ENCODE results near the gene HELB.

The HELB gene

GRCh38 chr12:66301944-66302826 is at the start of gene HELB:
TSS of gene HELB (plus strand) at chr12:66302493. CDS start at chr12:66302604, 111 bp downstream.
- Histone ChIP-seq H3K9ac (ENCODE audit: low read length) (peak within 1 kb of the TSS; percentile 90), H3K9me3 (ENCODE audit: control insufficient read depth, low read depth, low read length) (no peaks in the 10 kb centered on the region), H3K27ac (ENCODE audit: low read length) (peak within 1 kb of the TSS; percentile 90), H3K36me3 (ENCODE audit: control insufficient read depth, low read depth, low read length) (peaks cover 2% of the 10 kb centered on the region), H3K4me3 (ENCODE audit: low read length) (peak within 1 kb of the TSS; percentile 98), H3K27me3 (ENCODE audit: control insufficient read depth, insufficient read depth, low read length) (peaks cover 10% of the 10 kb centered on the region), H3K4me1 (ENCODE audit: control insufficient read depth, low read depth, low read length) (no peaks in the 10 kb centered on the region)

- H3K4me1 ChIP-seq (ENCODE audit: control insufficient read depth, low read depth, low read length) = no peaks in the 10 kb centered on the region
- no peak overlapping the region for H3K9ac ChIP-seq (ENCODE audit: low read length)
- H3K9me3 ChIP-seq (ENCODE audit: control insufficient read depth, low read depth, low read length) = no peaks in the 10 kb centered on the region
- no peak overlapping the region for H3K4me3 ChIP-seq (ENCODE audit: low read length)
- no peaks in the 10 kb centered on the region for H3K27me3 ChIP-seq (ENCODE audit: control insufficient read depth, insufficient read depth, low read length)
- no peak overlapping the region for H3K27ac ChIP-seq (ENCODE audit: low read length)
- H3K36me3 ChIP-seq (ENCODE audit: control insufficient read depth, low read depth, low read length) = no peaks in the 10 kb centered on the region
Observed at GRCh38 chr12:66252771-66253170, 49.5 kb upstream of the HELB start.

DNA sequence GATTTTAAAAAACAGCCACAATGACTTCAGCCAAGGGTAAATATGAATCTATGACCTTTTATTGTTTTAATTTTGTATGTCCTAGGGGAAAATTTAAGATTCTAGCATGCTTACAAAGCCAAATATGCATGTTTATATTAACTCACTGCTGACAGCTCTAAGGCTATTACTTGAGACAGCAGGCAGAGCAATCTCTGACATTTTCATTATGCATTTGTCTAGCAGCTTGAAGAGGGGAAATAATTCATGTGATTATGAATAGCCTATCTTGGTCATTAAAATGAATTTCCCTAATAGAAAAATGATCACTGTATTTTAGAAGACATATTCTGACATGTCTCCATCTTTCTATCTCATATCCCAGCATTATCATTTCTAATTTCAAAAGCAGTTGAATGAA is 46.6 kb upstream of the HELB start:
- no peak overlapping the region for H3K27ac ChIP-seq (ENCODE audit: low read length)

GRCh38 chr12:66258011-66258410 is 44.3 kb upstream of the HELB start:
- no peaks in the 10 kb centered on the region for H3K27me3 ChIP-seq (ENCODE audit: control insufficient read depth, insufficient read depth, low read length)

More for the DNA sequence above, 46.6 kb upstream of the HELB start:
- no peaks in the 10 kb centered on the region for H3K9me3 ChIP-seq (ENCODE audit: control insufficient read depth, low read depth, low read length)
- no peak overlapping the region for H3K4me3 ChIP-seq (ENCODE audit: low read length)
- no peaks in the 10 kb centered on the region for H3K36me3 ChIP-seq (ENCODE audit: control insufficient read depth, low read depth, low read length)
- H3K9ac ChIP-seq (ENCODE audit: low read length) = no peak overlapping the region
- no peaks in the 10 kb centered on the region for H3K4me1 ChIP-seq (ENCODE audit: control insufficient read depth, low read depth, low read length)
- H3K27me3 ChIP-seq (ENCODE audit: control insufficient read depth, insufficient read depth, low read length) = no peaks in the 10 kb centered on the region

DNA sequence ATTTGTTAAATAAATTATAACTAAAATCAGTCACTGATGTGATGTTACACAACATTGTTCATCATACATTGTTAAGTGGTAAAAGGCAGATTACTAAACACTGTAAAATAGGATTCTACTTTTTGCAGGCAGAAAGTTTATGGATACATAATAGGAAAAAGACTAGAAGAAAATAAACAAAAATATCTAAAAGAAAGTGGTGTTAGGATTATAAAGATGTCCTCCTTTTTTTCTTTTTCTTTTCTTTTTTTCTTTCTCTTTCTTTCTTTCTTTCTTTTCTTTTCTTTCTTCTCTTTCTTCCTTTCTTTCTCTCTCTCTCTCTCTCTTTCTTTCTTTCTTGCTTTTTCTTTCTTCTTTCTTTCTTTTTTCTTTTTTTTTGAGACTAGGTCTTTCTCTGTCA is 39.6 kb upstream of the HELB start:
- Histone ChIP-seq H3K4me3 (ENCODE audit: low read length) (no peak overlapping the region), H3K4me1 (ENCODE audit: control insufficient read depth, low read depth, low read length) (no peaks in the 10 kb centered on the region), H3K9me3 (ENCODE audit: control insufficient read depth, low read depth, low read length) (no peaks in the 10 kb centered on the region), H3K36me3 (ENCODE audit: control insufficient read depth, low read depth, low read length) (no peaks in the 10 kb centered on the region), H3K27ac (ENCODE audit: low read length) (no peak overlapping the region), H3K27me3 (ENCODE audit: control insufficient read depth, insufficient read depth, low read length) (no peaks in the 10 kb centered on the region), H3K9ac (ENCODE audit: low read length) (no peak overlapping the region)

More at GRCh38 chr12:66258011-66258410, 44.3 kb upstream of the HELB start:
- no peak overlapping the region for H3K9ac ChIP-seq (ENCODE audit: low read length)
- no peak overlapping the region for H3K27ac ChIP-seq (ENCODE audit: low read length)
- H3K4me1 ChIP-seq (ENCODE audit: control insufficient read depth, low read depth, low read length) = no peaks in the 10 kb centered on the region
- no peak overlapping the region for H3K4me3 ChIP-seq (ENCODE audit: low read length)
- H3K9me3 ChIP-seq (ENCODE audit: control insufficient read depth, low read depth, low read length) = no peaks in the 10 kb centered on the region
- no peaks in the 10 kb centered on the region for H3K36me3 ChIP-seq (ENCODE audit: control insufficient read depth, low read depth, low read length)

DNA sequence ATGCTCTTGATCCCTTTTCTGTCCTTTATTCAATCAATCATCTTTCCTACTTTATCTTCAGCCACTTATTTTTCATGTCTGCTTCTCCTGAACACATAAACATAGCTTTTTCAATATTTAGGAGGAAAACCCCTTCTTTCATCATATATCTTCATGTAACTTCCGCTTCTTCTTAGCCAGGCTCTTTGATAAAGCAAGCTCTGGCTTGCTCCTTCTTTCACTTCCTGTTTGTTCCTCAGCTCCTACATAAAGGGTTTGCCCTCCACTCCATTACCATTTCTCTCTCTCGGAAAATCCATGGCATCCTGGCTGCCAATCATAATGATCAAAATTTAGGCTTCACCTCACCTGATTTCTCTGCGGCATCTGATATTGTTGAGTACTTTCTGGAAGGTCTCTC is 33.7 kb upstream of the HELB start:
- Histone ChIP-seq H3K9me3 (ENCODE audit: control insufficient read depth, low read depth, low read length) (no peaks in the 10 kb centered on the region), H3K36me3 (ENCODE audit: control insufficient read depth, low read depth, low read length) (no peaks in the 10 kb centered on the region), H3K27ac (ENCODE audit: low read length) (no peak overlapping the region), H3K4me3 (ENCODE audit: low read length) (no peak overlapping the region), H3K9ac (ENCODE audit: low read length) (no peak overlapping the region), H3K4me1 (ENCODE audit: control insufficient read depth, low read depth, low read length) (peaks cover 11% of the 10 kb centered on the region), H3K27me3 (ENCODE audit: control insufficient read depth, insufficient read depth, low read length) (no peaks in the 10 kb centered on the region)

- Histone ChIP-seq H3K27me3 (ENCODE audit: control insufficient read depth, insufficient read depth, low read length) (no peaks in the 10 kb centered on the region), H3K36me3 (ENCODE audit: control insufficient read depth, low read depth, low read length) (no peaks in the 10 kb centered on the region), H3K9me3 (ENCODE audit: control insufficient read depth, low read depth, low read length) (no peaks in the 10 kb centered on the region), H3K27ac (ENCODE audit: low read length) (no peak overlapping the region), H3K4me1 (ENCODE audit: control insufficient read depth, low read depth, low read length) (peaks cover 11% of the 10 kb centered on the region), H3K9ac (ENCODE audit: low read length) (no peak overlapping the region), H3K4me3 (ENCODE audit: low read length) (no peak overlapping the region)
Observed at GRCh38 chr12:66269142-66269541, 33.2 kb upstream of the HELB start.

DNA sequence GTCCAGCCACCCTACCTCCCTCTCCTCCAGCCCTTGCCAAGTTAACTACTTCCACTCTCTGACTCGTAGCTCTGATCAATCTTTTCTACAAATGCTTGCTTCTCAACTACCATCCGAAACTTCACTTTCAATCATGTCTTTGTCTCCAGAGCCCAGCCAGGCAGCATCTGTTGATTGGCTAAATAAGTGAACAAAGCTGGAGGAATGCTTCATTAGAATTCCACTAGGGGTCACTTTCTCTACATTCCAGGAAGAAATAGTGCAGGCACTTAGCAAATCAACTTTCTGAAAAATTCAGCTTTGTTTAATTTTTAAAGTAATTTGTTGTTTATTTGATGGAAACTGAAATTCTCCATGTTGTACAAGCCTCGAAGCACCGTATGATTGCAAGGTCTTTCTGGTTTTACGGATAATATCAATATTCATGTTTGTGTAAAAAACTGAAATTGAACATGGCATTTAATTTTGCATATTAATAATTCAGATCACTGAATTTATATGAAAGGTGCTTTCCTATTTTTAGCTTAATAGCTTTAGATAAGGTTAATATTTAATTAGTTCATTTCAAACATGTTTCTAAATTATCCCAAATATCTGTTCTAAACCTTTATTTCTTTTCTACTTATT is 32.4 kb upstream of the HELB start:
- H3K9ac ChIP-seq (ENCODE audit: low read length) = no peak overlapping the region
- H3K9me3 ChIP-seq (ENCODE audit: control insufficient read depth, low read depth, low read length) = no peaks in the 10 kb centered on the region
- H3K4me1 ChIP-seq (ENCODE audit: control insufficient read depth, low read depth, low read length) = peaks cover 11% of the 10 kb centered on the region
- H3K27ac ChIP-seq (ENCODE audit: low read length) = no peak overlapping the region
- H3K4me3 ChIP-seq (ENCODE audit: low read length) = no peak overlapping the region
- H3K27me3 ChIP-seq (ENCODE audit: control insufficient read depth, insufficient read depth, low read length) = no peaks in the 10 kb centered on the region
- H3K36me3 ChIP-seq (ENCODE audit: control insufficient read depth, low read depth, low read length) = no peaks in the 10 kb centered on the region

- H3K9ac ChIP-seq (ENCODE audit: low read length) = no peak overlapping the region
- no peak overlapping the region for H3K4me3 ChIP-seq (ENCODE audit: low read length)
- H3K27me3 ChIP-seq (ENCODE audit: control insufficient read depth, insufficient read depth, low read length) = no peaks in the 10 kb centered on the region
- peaks cover 11% of the 10 kb centered on the region for H3K4me1 ChIP-seq (ENCODE audit: control insufficient read depth, low read depth, low read length)
- H3K36me3 ChIP-seq (ENCODE audit: control insufficient read depth, low read depth, low read length) = no peaks in the 10 kb centered on the region
- H3K27ac ChIP-seq (ENCODE audit: low read length) = no peak overlapping the region
- H3K9me3 ChIP-seq (ENCODE audit: control insufficient read depth, low read depth, low read length) = no peaks in the 10 kb centered on the region
Observed at GRCh38 chr12:66270613-66271012, 31.7 kb upstream of the HELB start.

GRCh38 chr12:66272650-66273049 is 29.6 kb upstream of the HELB start:
- no peaks in the 10 kb centered on the region for H3K27me3 ChIP-seq (ENCODE audit: control insufficient read depth, insufficient read depth, low read length)
- H3K4me3 ChIP-seq (ENCODE audit: low read length) = no peak overlapping the region
- no peaks in the 10 kb centered on the region for H3K36me3 ChIP-seq (ENCODE audit: control insufficient read depth, low read depth, low read length)
- H3K9ac ChIP-seq (ENCODE audit: low read length) = no peak overlapping the region
- H3K4me1 ChIP-seq (ENCODE audit: control insufficient read depth, low read depth, low read length) = peaks cover 11% of the 10 kb centered on the region
- H3K9me3 ChIP-seq (ENCODE audit: control insufficient read depth, low read depth, low read length) = no peaks in the 10 kb centered on the region
- no peak overlapping the region for H3K27ac ChIP-seq (ENCODE audit: low read length)

DNA sequence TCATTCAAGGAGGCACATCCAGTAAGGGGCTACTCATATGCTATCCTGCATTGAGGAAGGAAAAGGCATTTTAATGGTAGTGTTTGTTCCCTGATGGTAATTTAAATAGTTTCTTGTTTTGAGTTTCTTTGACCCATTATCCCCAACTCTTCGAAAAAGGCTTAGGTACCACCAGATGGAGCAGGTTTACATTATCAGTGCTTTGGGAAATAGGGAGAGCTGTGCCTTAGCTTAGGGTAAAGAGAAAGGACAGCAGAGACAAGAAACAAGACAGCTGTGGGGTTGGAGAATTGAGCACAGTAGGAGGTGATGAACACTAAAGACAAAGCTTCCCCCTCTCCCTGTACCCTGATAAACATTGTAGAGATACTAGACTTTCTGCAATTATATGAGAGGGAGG is 29.1 kb upstream of the HELB start:
- Histone ChIP-seq H3K4me3 (ENCODE audit: low read length) (no peak overlapping the region), H3K9ac (ENCODE audit: low read length) (no peak overlapping the region), H3K36me3 (ENCODE audit: control insufficient read depth, low read depth, low read length) (no peaks in the 10 kb centered on the region), H3K9me3 (ENCODE audit: control insufficient read depth, low read depth, low read length) (no peaks in the 10 kb centered on the region), H3K27ac (ENCODE audit: low read length) (no peak overlapping the region), H3K4me1 (ENCODE audit: control insufficient read depth, low read depth, low read length) (peaks cover 11% of the 10 kb centered on the region), H3K27me3 (ENCODE audit: control insufficient read depth, insufficient read depth, low read length) (no peaks in the 10 kb centered on the region)

DNA sequence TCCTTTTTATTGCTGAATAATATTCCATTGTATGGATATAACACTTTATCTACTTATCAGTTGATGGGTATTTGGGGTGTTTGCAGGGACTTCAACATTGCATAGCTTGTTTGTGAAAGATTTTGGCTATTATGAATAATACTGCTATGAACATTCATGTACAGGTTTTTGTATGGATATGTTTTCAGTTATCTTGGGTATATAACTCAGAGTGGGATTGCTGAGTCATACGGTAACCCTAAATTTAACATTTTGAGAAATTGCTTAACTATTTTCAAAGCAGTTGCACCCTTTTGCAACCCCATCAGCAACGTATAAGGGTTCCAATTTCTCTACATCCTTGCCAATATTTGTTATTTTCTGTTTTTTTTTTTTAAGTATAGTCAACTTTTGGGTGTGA is 27.3 kb upstream of the HELB start:
- Histone ChIP-seq H3K9ac (ENCODE audit: low read length) (no peak overlapping the region), H3K27me3 (ENCODE audit: control insufficient read depth, insufficient read depth, low read length) (no peaks in the 10 kb centered on the region), H3K36me3 (ENCODE audit: control insufficient read depth, low read depth, low read length) (no peaks in the 10 kb centered on the region), H3K9me3 (ENCODE audit: control insufficient read depth, low read depth, low read length) (no peaks in the 10 kb centered on the region), H3K27ac (ENCODE audit: low read length) (no peak overlapping the region), H3K4me3 (ENCODE audit: low read length) (no peak overlapping the region), H3K4me1 (ENCODE audit: control insufficient read depth, low read depth, low read length) (peaks cover 6% of the 10 kb centered on the region)

Data from iPS-18a (cell line).